Measurements from ENCODE around the gene TSPO. TPM values are rescaled to one million over a fixed set of nuclear protein-coding genes. Genes with fewer than 3 reads are reported as not detected.

Gene TSPO
- total and polyA plus RNA-seq, 7 donors = 35.8 to 148 (median 69.9) TPM

DNA sequence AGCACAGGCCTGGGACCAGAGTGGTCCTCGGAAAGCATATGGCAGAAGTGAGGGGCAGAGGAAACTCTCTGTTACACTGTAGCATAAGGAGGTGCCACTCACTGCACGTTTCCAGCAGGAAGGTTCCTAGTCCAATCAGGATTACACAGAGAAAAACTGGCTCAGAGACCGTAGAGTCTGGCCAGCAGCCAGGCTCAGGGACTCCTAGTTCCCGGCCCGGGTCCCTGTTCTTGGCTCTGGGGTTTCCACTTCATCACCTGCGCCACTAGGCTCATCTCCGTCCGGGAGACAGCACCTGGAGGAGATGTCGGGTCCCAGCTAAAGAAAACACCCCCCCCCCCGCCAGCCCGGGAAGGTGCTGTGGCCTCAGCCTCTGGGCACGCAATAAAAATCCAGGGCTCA lies 34.5 kb downstream of the TSPO start:
- 10 to 17% (median 11%) methylated on average over 12 of the region's 12 CpGs for WGBS, 3 donors
- ATAC-seq = peak in 1 of 4 donors; percentile 9

DNA sequence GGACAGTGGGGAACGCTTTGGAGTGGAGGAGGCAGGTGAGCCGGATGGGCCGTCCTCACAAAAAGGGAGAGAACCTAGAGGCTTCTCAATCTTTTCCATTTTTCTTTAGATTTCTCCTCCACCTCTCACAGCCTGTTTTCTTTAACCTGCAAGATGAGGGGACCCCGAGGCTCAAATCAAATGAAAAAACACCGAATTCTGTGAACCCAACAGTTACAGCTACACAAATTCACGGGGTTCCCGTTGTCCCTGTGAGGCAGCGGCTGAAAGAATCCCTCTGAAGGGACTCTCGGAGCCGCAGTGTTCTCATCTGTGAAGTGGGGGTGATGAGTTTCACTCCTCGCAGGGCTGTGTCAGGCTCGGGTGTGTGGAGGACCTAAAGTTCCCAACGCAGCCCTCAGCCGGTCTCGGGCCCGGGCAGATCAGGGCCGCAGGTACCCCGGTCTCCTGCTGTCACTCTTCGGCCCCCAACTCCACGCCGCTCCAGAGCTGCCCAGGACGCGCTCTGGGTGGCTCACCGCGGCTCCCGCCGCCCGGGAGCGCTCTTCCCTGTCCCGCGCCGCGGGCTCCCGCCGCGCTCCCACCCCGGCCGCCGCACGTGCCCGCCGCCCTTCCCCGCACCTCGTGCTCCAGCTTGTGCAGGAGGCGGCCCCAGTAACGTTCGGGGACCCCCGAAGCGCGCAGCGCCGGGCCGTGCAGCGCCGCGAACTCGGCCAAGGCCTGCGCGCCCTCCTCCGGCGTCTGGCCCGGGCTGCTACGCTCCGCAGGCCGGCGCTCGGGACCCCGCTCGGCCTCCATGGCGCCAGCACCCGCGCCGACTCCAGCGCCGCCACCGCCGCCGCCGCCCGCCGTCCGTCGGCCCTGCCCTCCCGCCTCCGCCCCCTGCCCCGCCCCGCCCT lies 35.2 kb downstream of the TSPO start, which contains the start of gene TTLL12:
TTLL12 (minus strand) TSS at position 863 of the 899 bp plus-strand sequence; CDS start at position 798, 65 bp downstream.
- Histone ChIP-seq H3K27me3 (ENCODE audit: insufficient read depth in 3 of 3, low read length in 2 of 3) (peaks cover 0 to 7% (median 0%) of the 10 kb centered on the region in 3 donors), H3K27ac (peak within 1 kb of the TSS; percentile 90), H3K36me3 (ENCODE audit: insufficient read depth in 1 of 2, low read depth in 1 of 2) (peaks cover 0 to 9% of the 10 kb centered on the region in 2 donors), H3K4me3 (peak within 1 kb of the TSS; percentile 75), H3K9me3 (no peaks in the 10 kb centered on the region), H3K4me1 (peaks cover 5% of the 10 kb centered on the region)
- DNase-seq = peak; percentile 52 to 80
- peak; percentile 29 to 54 (median 42) for ATAC-seq
- 1% methylated on average over 52 to 83 of the region's 87 CpGs for WGBS, 3 donors
- intact Hi-C loops (cut with DNase I) = no loop called here
- TF ChIP-seq, protein P1, sequence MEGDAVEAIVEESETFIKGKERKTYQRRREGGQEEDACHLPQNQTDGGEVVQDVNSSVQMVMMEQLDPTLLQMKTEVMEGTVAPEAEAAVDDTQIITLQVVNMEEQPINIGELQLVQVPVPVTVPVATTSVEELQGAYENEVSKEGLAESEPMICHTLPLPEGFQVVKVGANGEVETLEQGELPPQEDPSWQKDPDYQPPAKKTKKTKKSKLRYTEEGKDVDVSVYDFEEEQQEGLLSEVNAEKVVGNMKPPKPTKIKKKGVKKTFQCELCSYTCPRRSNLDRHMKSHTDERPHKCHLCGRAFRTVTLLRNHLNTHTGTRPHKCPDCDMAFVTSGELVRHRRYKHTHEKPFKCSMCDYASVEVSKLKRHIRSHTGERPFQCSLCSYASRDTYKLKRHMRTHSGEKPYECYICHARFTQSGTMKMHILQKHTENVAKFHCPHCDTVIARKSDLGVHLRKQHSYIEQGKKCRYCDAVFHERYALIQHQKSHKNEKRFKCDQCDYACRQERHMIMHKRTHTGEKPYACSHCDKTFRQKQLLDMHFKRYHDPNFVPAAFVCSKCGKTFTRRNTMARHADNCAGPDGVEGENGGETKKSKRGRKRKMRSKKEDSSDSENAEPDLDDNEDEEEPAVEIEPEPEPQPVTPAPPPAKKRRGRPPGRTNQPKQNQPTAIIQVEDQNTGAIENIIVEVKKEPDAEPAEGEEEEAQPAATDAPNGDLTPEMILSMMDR (IDR thresholded peaks at IDR 0.05) = no peak

More for the DNA sequence above, 34.5 kb downstream of the TSPO start:
- Histone ChIP-seq H3K9me3 (no peaks in the 10 kb centered on the region), H3K27me3 (ENCODE audit: insufficient read depth in 3 of 3, low read length in 2 of 3) (peaks cover 0 to 7% (median 0%) of the 10 kb centered on the region in 3 donors), H3K36me3 (ENCODE audit: insufficient read depth in 1 of 2, low read depth in 1 of 2) (peaks cover 0 to 14% of the 10 kb centered on the region in 2 donors), H3K4me3 (peak overlapping the region; percentile 75), H3K4me1 (peaks cover 5% of the 10 kb centered on the region), H3K27ac (no peak overlapping the region)
- DNase-seq = peak; percentile 51 to 74
- TF ChIP-seq, protein P1 (IDR thresholded peaks at IDR 0.05) = no peak
- intact Hi-C loops (cut with DNase I) = no loop called here

DNA sequence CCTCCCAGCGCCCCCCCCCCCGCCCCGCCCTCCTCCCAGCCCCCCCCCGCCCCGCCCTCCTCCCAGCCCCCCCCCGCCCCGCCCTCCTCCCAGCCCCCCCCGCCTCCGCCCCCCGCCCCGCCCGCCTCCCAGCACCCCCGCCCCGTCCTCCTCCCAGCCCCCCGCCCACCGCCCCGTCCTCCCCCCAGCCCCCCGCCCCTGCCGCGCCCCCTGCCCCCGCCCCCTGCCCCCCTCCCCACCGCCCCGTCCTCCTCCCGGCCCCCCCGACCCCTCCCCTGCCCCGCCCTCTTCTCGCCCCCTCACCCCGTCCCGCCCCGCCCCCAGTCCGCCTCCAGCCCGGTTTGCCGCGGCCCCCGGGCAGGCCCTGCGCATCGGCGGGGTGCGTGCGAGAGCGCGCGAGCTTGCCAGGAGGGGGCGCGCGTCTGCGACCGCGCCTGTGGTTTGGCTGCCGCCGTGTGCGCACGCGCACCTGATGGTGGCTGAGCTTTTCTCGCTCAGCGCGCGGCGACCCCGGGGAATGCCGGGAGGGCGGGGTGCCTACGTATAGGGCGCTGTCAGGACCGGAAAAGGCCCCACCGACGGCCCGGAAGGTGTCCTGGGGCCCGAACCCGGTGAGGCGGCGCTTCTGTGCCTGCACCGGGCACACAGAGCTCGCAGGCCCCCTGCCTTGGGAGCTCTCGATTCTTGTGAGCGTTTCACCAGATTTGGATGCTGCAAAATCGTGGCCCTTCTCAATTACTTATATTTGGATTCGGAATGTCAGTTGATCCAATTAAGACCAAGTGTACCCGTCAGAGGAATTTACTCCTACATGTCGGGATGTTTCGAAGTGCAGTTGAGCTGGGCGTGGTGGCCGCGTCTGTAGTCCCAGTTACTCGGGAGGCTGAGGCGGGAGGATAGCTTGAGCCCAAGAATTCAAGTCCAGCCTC lies 36.1 kb downstream of the TSPO start:
- Histone ChIP-seq H3K4me1 (peaks cover 5% of the 10 kb centered on the region), H3K27ac (peak overlapping the region; percentile 90), H3K27me3 (ENCODE audit: insufficient read depth in 3 of 3, low read length in 2 of 3) (peaks cover 0 to 7% (median 0%) of the 10 kb centered on the region in 3 donors), H3K9me3 (no peaks in the 10 kb centered on the region), H3K36me3 (ENCODE audit: insufficient read depth in 1 of 2, low read depth in 1 of 2) (peaks cover 0 to 5% of the 10 kb centered on the region in 2 donors), H3K4me3 (peak overlapping the region; percentile 63)
- intact Hi-C loops (cut with DNase I) = no loop called here
- TF ChIP-seq, protein P1 (IDR thresholded peaks at IDR 0.05) = peak; percentile 63
- peak; percentile 91 to 96 (median 96) for ATAC-seq
- peak; percentile 97 to 99 for DNase-seq
- 4 to 10% (median 6%) methylated on average over 30 to 57 of the region's 86 CpGs for WGBS, 3 donors

DNA sequence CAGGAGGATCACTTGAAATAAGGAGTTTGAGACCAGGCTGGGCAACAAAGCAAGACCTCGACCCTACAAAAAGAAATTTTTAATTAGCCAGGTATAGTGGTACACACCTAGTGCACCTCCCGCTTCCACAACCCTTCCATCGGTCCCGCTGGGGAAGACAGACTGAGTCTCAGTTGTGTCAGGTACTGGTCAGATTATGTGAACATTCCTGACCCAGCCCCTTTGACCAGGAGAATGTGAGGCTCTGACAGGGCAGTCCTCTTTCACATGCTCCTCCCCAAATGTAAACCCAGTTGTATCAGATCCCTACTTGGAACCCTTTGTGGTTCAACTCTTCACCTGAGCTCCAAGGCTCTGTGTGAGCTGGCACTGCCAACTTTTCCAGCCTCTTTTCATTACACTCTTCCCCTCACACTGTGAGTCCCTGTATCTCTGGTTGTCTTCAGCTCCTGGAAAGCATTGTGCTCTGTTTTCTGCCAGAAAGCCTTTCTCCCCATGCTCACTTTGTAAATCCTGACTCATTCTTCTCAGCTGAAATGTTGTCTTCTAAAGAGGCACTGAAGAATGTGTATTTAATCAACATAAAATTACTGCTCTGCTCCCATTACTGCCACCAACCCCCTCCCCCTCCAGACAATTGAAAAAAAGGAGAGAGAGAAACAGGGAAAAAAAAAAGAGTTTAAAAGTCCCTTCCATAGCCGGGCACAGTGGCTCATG lies 37.6 kb downstream of the TSPO start:
- Histone ChIP-seq H3K27me3 (ENCODE audit: insufficient read depth in 3 of 3, low read length in 2 of 3) (peaks cover 0 to 7% (median 0%) of the 10 kb centered on the region in 3 donors), H3K36me3 (ENCODE audit: insufficient read depth in 1 of 2, low read depth in 1 of 2) (no peaks in the 10 kb centered on the region), H3K4me3 (no peak overlapping the region), H3K9me3 (no peaks in the 10 kb centered on the region), H3K27ac (no peak overlapping the region), H3K4me1 (peaks cover 5% of the 10 kb centered on the region)
- TF ChIP-seq, protein P1 (IDR thresholded peaks at IDR 0.05) = no peak
- WGBS, 3 donors = 84 to 93% (median 93%) methylated on average over 5 of the region's 5 CpGs
- intact Hi-C loops (cut with DNase I) = no loop called here
- no peak for ATAC-seq
- peak in 1 of 2 donors; percentile 9 for DNase-seq

All from psoas muscle (tissue), 8 donors.